H9 (cell line): ENCODE results near the gene MEGF9. TPM values are rescaled to one million over a fixed set of nuclear protein-coding genes. Genes with fewer than 3 reads are reported as not detected.

Experiments used
- DNase-seq: peaks from one replicate; pipeline ENCODE4 v3.0.0-alpha.2; 2017
- H2AFZ ChIP-seq: one replicate; pipeline ENCODE4 v1.6.1; 2013; ENCODE audit warnings: mild to moderate bottlenecking, low read length, control low read depth, moderate library complexity
- H2AK5ac ChIP-seq: 2 replicates; pipeline ENCODE4 v1.6.1; 2013; ENCODE audit warnings: low read length, control low read depth, mixed read lengths; ENCODE audit not compliant: insufficient read length
- H2BK120ac ChIP-seq: one replicate; pipeline ENCODE4 v1.6.1; 2013; ENCODE audit warnings: low read depth, mild to moderate bottlenecking, low read length, control low read depth, inconsistent platforms; ENCODE audit not compliant: poor library complexity, severe bottlenecking
- H2BK12ac ChIP-seq: 2 replicates; pipeline ENCODE4 v1.6.1; 2013; ENCODE audit warnings: low read length, control low read depth, mixed read lengths, low read depth; ENCODE audit not compliant: insufficient read length
- H2BK15ac ChIP-seq: 2 replicates; pipeline ENCODE4 v1.6.1; 2013; ENCODE audit warnings: low read depth, low read length, control low read depth
- H2BK20ac ChIP-seq: one replicate; pipeline ENCODE4 v1.6.1; 2013; ENCODE audit warnings: low read depth, mild to moderate bottlenecking, low read length, control low read depth, inconsistent platforms; ENCODE audit not compliant: poor library complexity, severe bottlenecking
- H2BK5ac ChIP-seq: 2 replicates; pipeline ENCODE4 v1.6.1; 2013; ENCODE audit warnings: low read length, control low read depth, mixed read lengths; ENCODE audit not compliant: insufficient read length
- H3K14ac ChIP-seq: 2 replicates; pipeline ENCODE4 v1.6.1; 2013; ENCODE audit warnings: low read length, control low read depth; ENCODE audit not compliant: insufficient read depth
- H3K18ac ChIP-seq: 2 replicates; pipeline ENCODE4 v1.6.1; 2013; ENCODE audit warnings: low read depth, mild to moderate bottlenecking, mixed read lengths, low read length, control low read depth; ENCODE audit not compliant: insufficient read length
- H3K23ac ChIP-seq: 2 replicates; pipeline ENCODE4 v1.6.1; 2013; ENCODE audit warnings: low read length, control low read depth, mixed read lengths, low read depth; ENCODE audit not compliant: insufficient read length
- H3K23me2 ChIP-seq: 2 replicates; pipeline ENCODE4 v1.6.1; 2013; ENCODE audit warnings: low read depth, mild to moderate bottlenecking, mixed read lengths, low read length, control low read depth; ENCODE audit not compliant: insufficient read length, poor library complexity, severe bottlenecking
- H3K27ac ChIP-seq: 2 replicates; pipeline ENCODE4 v1.5.1; 2013; ENCODE audit warnings: low read length, control low read depth, mixed read lengths, low read depth; ENCODE audit not compliant: insufficient read length
- H3K27me3 ChIP-seq: 2 replicates; pipeline ENCODE4 v1.6.1; 2013; ENCODE audit warnings: low read length, control low read depth, inconsistent platforms; ENCODE audit not compliant: insufficient read depth
- H3K4ac ChIP-seq: 2 replicates; pipeline ENCODE4 v1.6.1; 2013; ENCODE audit warnings: low read depth, mild to moderate bottlenecking, control low read depth, inconsistent platforms, low read length, moderate library complexity
- H3K4me1 ChIP-seq: 2 replicates; pipeline ENCODE4 v1.6.1; 2013; ENCODE audit warnings: low read length, control low read depth, inconsistent platforms; ENCODE audit not compliant: insufficient read depth
- H3K4me2 ChIP-seq: 2 replicates; pipeline ENCODE4 v1.6.1; 2013; ENCODE audit warnings: low read length, control low read depth, mixed read lengths; ENCODE audit not compliant: insufficient read length, insufficient read depth
- H3K56ac ChIP-seq: 2 replicates; pipeline ENCODE4 v1.6.1; 2013; ENCODE audit warnings: low read depth, mild to moderate bottlenecking, mixed read lengths, low read length, control low read depth; ENCODE audit not compliant: insufficient read length
- H3K79me1 ChIP-seq: 2 replicates; pipeline ENCODE4 v1.6.1; 2013; ENCODE audit warnings: low read depth, mild to moderate bottlenecking, moderate library complexity, low read length, control low read depth, inconsistent platforms; ENCODE audit not compliant: insufficient read depth, poor library complexity, severe bottlenecking
- H3K79me2 ChIP-seq: 2 replicates; pipeline ENCODE4 v1.6.1; 2013; ENCODE audit warnings: low read length, control low read depth, inconsistent platforms; ENCODE audit not compliant: insufficient read depth
- H3K9ac ChIP-seq: 2 replicates; pipeline ENCODE4 v1.6.1; 2013; ENCODE audit warnings: low read length, control low read depth, mixed read lengths; ENCODE audit not compliant: insufficient read length; ENCODE audit errors: extremely low read depth
- H3K9me3 ChIP-seq: one replicate; pipeline ENCODE4 v1.6.1; 2013; ENCODE audit warnings: low read depth, low read length, inconsistent platforms; ENCODE audit not compliant: control insufficient read depth
- H3T11ph ChIP-seq: one replicate; pipeline ENCODE4 v1.6.1; 2013; ENCODE audit warnings: mild to moderate bottlenecking, low read length, control low read depth, inconsistent platforms
- H4K20me1 ChIP-seq: one replicate; pipeline ENCODE4 v1.6.1; 2013; ENCODE audit not compliant: control insufficient read depth, insufficient read length, insufficient read depth
- H4K5ac ChIP-seq: 2 replicates; pipeline ENCODE4 v1.6.1; 2013; ENCODE audit warnings: low read depth, mild to moderate bottlenecking, mixed read lengths, low read length, control low read depth; ENCODE audit not compliant: insufficient read length
- H4K8ac ChIP-seq: replicated peaks from 2 replicates; pipeline ENCODE4 v1.6.1; 2013; ENCODE audit warnings: low read length, control low read depth, mixed read lengths, low read depth; ENCODE audit not compliant: insufficient read length
- H4K91ac ChIP-seq: 2 replicates; pipeline ENCODE4 v1.6.1; 2013; ENCODE audit warnings: low read depth, mild to moderate bottlenecking, moderate library complexity, mixed read lengths, low read length, control low read depth; ENCODE audit not compliant: insufficient read length
- H3K27ac Mint-ChIP-seq, 3 experiments: 2 replicates in 2 of 3; 3 replicates in 1 of 3; pipeline ENCODE4 v1.8.0; 2020 to 2021; ENCODE audit warnings: mixed read lengths in 3 of 3, mild to moderate bottlenecking in 1 of 3, moderate library complexity in 1 of 3
- H3K27me3 Mint-ChIP-seq: 2 replicates; pipeline ENCODE4 v1.8.0; 2021; ENCODE audit warnings: low read depth, mild to moderate bottlenecking, moderate library complexity, mixed read lengths
- H3K36me3 Mint-ChIP-seq, 3 experiments: 2 replicates in 2 of 3; 3 replicates in 1 of 3; pipeline ENCODE4 v1.8.0; 2020 to 2021; ENCODE audit warnings: low read depth in 3 of 3, mixed read lengths in 3 of 3; ENCODE audit not compliant: insufficient read depth in 1 of 3
- H3K4me1 Mint-ChIP-seq, 2 experiments: 2 replicates each; pipeline ENCODE4 v1.8.0; 2020; ENCODE audit warnings: mixed read lengths in 2 of 2
- H3K4me3 Mint-ChIP-seq, 2 experiments: 2 replicates in 1 of 2; 3 replicates in 1 of 2; pipeline ENCODE4 v1.8.0; 2020 to 2021; ENCODE audit warnings: mild to moderate bottlenecking in 2 of 2, mixed read lengths in 2 of 2, moderate library complexity in 1 of 2
- H3K9me3 Mint-ChIP-seq, 2 experiments: 2 replicates in 1 of 2; 3 replicates in 1 of 2; pipeline ENCODE4 v1.8.0; 2020; ENCODE audit warnings: mild to moderate bottlenecking in 2 of 2, mixed read lengths in 2 of 2, moderate library complexity in 1 of 2
- WGBS: extraction: QIAGEN DNeasy Blood & Tissue Kit; methylation state at CpG from one replicate; pipeline ENCODE4 v1.1.7; 2013; ENCODE audit warnings: missing lambda C conversion rate, low lambda C conversion rate, mixed read lengths; ENCODE audit not compliant: insufficient read length; ENCODE audit errors: extremely low coverage; 5-methylcytosine and 5-hydroxymethylcytosine counted together
- total RNA-seq: library from RNA; stranded (reverse); gene quantifications from 2 replicates; pipeline ENCODE4 v1.2.1, GENCODE V29; 2021
- TF ChIP-seq, protein P1 (sequence below): fragments of 200-600 bp; sonication (generic); conservative IDR thresholded peaks from 3 replicates; pipeline ENCODE4 v1.8.0; 2021; ENCODE audit warnings: antibody characterized with exemption, mild to moderate bottlenecking

Gene MEGF9
- total RNA-seq, 1 experiment from 2014 or later, result 0.94 TPM

DNA sequence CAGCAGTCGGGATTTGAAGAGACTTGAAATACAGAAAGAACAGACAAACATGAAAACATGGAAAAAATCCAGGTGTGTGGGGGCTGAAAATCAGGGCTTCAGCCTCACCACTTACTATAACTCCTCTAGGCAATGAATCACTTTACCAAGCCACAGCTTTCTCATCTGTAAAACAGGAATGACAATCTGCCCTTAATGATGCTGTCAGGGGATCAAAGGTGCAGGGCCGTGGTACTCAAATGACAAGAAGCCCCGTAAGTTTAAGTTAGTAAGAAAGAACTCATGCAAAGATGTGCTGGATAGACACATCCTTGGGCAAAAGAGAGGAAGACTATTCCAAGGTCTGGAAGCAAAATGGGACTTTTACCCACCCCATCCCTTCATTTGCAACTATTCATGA is 44.3 kb upstream of the MEGF9 start:
- no peak overlapping the region for H2AK5ac ChIP-seq
- peaks cover 11 to 26% (median 12%) of the 10 kb centered on the region in 3 experiments; a peak in 6 of 7 replicates for H3K36me3 Mint-ChIP-seq
- H3K23me2 ChIP-seq, result no peaks in the 10 kb centered on the region
- H3K27ac Mint-ChIP-seq, result no peak overlapping the region
- H2BK5ac ChIP-seq, result no peak overlapping the region
- no peak overlapping the region for H4K5ac ChIP-seq
- no peak overlapping the region for H2AFZ ChIP-seq
- no peak overlapping the region for H2BK120ac ChIP-seq
- H3K79me1 ChIP-seq, result no peaks in the 10 kb centered on the region
- H3K9ac ChIP-seq, result no peak overlapping the region
- H3K4me2 ChIP-seq, result no peak overlapping the region
- no peak overlapping the region for H3T11ph ChIP-seq
- DNase-seq, result no peak
- peak overlapping the region; percentile 31 for H3K23ac ChIP-seq
- H3K9me3 ChIP-seq, result no peaks in the 10 kb centered on the region
- no peaks in the 10 kb centered on the region for H3K79me2 ChIP-seq
- H4K20me1 ChIP-seq, result no peaks in the 10 kb centered on the region
- H3K4me1 ChIP-seq, result no peaks in the 10 kb centered on the region; the same call in 1 of the 2 replicates
- WGBS, result no CpG with 5 or more reads among the region's 3 CpGs
- H3K27ac ChIP-seq, result no peak overlapping the region
- no peaks in the 10 kb centered on the region for H3K27me3 Mint-ChIP-seq
- no peaks in the 10 kb centered on the region for H3K9me3 Mint-ChIP-seq
- no peak overlapping the region for H2BK20ac ChIP-seq
- H3K14ac ChIP-seq, result no peak overlapping the region
- no peak overlapping the region for H2BK15ac ChIP-seq
- TF ChIP-seq, protein P1, sequence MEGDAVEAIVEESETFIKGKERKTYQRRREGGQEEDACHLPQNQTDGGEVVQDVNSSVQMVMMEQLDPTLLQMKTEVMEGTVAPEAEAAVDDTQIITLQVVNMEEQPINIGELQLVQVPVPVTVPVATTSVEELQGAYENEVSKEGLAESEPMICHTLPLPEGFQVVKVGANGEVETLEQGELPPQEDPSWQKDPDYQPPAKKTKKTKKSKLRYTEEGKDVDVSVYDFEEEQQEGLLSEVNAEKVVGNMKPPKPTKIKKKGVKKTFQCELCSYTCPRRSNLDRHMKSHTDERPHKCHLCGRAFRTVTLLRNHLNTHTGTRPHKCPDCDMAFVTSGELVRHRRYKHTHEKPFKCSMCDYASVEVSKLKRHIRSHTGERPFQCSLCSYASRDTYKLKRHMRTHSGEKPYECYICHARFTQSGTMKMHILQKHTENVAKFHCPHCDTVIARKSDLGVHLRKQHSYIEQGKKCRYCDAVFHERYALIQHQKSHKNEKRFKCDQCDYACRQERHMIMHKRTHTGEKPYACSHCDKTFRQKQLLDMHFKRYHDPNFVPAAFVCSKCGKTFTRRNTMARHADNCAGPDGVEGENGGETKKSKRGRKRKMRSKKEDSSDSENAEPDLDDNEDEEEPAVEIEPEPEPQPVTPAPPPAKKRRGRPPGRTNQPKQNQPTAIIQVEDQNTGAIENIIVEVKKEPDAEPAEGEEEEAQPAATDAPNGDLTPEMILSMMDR, result no peak
- H3K4me3 Mint-ChIP-seq, result no peak overlapping the region
- no peak overlapping the region for H4K91ac ChIP-seq
- no peak overlapping the region for H2BK12ac ChIP-seq
- no peak overlapping the region for H3K56ac ChIP-seq
- H3K18ac ChIP-seq, result no peak overlapping the region
- no peaks in the 10 kb centered on the region for H3K4me1 Mint-ChIP-seq
- H4K8ac ChIP-seq, result no peak overlapping the region
- no peaks in the 10 kb centered on the region for H3K27me3 ChIP-seq
- no peak overlapping the region for H3K4ac ChIP-seq
